ENCODE data around the gene KLHDC4. TPM values are rescaled to one million over a fixed set of nuclear protein-coding genes. Genes with fewer than 3 reads are reported as not detected.
"Not testable (repeated sequence)": the region's sequence is repeated elsewhere in the genome, so short reads cannot be mapped to it uniquely, and the experiment has no call there.

Gene KLHDC4
- total and polyA plus RNA-seq, 4 donors: 8.2 to 27.6 (median 14.2) TPM

- H3K36me3 ChIP-seq (ENCODE audit: control insufficient read depth in 4 of 4, insufficient read depth in 3 of 4, low read depth in 1 of 4, low read length in 3 of 4); H3K27me3 ChIP-seq (ENCODE audit: control insufficient read depth in 4 of 4, insufficient read depth in 4 of 4, low read length in 3 of 4); H3K9me3 ChIP-seq (ENCODE audit: control insufficient read depth in 4 of 4, low read length in 3 of 4); DNase-seq (ENCODE audit: low spot score): not testable (repeated sequence)
- Histone ChIP-seq H3K4me3 (ENCODE audit: low read depth in 1 of 3, low read length in 3 of 3) (peak overlapping the region in 1 of 3 donors; percentile 18), H3K9ac (ENCODE audit: low read depth in 1 of 2, low read length in 2 of 2) (peak overlapping the region; percentile 47 to 57), H3K4me1 (ENCODE audit: control insufficient read depth in 4 of 4, insufficient read depth in 4 of 4, low read length in 3 of 4) (peaks cover 12 to 50% (median 33%) of the 10 kb centered on the region in 4 donors), H3K27ac (ENCODE audit: low read depth in 1 of 2, low read length in 2 of 2) (peak overlapping the region; percentile 93 to 95)
- TF ChIP-seq SP1 (IDR thresholded peaks at IDR 0.05) (peak; percentile 31), FOXA2 (IDR thresholded peaks at IDR 0.05) (peak; percentile 18), HNF4A (conservative IDR thresholded peaks at IDR 0.05) (peak in 1 of 2 donors; percentile 42), YY1 (IDR thresholded peaks at IDR 0.05) (peak; percentile 81), REST (IDR thresholded peaks at IDR 0.05) (peak; percentile 46), RXRA (IDR thresholded peaks at IDR 0.05) (peak in 1 of 2 donors; percentile 56), RAD21 (IDR thresholded peaks at IDR 0.05) (peak in 1 of 2 donors; percentile 15)
- WGBS: 40% methylated on average over 10 of the region's 10 CpGs
These were observed 23.1 kb upstream of the KLHDC4 start for GRCh38 chr16:87788730-87789436.

DNA sequence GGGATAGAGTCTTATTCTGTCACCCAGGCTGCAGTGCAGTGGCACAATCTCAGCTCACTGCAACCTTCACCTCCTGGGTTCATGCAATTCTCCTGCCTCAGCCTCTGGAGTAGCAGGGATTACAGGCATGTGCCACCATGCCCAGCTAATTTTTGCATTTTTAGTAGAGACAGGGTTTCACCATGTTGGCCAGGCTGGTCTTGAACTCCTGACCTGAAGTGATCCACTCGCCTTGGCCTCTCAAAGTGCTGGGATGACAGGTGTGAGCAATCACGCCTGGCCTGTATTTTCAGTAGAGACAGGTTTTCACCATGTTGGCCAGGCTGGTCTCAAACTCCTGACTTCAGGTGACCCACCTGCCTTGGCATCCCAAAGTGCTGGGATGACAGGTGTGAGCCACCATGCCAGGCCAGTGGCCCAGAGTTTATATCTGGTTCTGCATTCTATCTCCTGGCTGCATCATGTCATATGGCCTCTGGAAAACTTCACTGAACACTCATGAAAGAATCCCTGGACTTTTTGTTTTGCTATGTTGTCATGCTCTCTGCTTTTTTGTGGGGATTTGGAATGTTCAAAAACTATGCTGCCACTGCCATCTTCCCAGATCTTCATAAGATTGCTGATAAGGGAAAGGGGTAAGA lies 21.8 kb upstream of the KLHDC4 start:
- not testable (repeated sequence) for H3K9ac ChIP-seq (ENCODE audit: low read depth in 1 of 2, low read length in 2 of 2); H3K9me3 ChIP-seq (ENCODE audit: control insufficient read depth in 4 of 4, low read length in 3 of 4); H3K36me3 ChIP-seq (ENCODE audit: control insufficient read depth in 4 of 4, insufficient read depth in 3 of 4, low read depth in 1 of 4, low read length in 3 of 4); DNase-seq (ENCODE audit: low spot score); H3K4me3 ChIP-seq (ENCODE audit: low read depth in 1 of 3, low read length in 3 of 3); H3K27me3 ChIP-seq (ENCODE audit: control insufficient read depth in 4 of 4, insufficient read depth in 4 of 4, low read length in 3 of 4)
- WGBS: 95% methylated on average over 2 of the region's 2 CpGs
- H3K27ac ChIP-seq (ENCODE audit: low read depth in 1 of 2, low read length in 2 of 2): peak overlapping the region in 1 of 2 donors; percentile 28
- H3K4me1 ChIP-seq (ENCODE audit: control insufficient read depth in 4 of 4, insufficient read depth in 4 of 4, low read length in 3 of 4): peaks cover 12 to 50% (median 32%) of the 10 kb centered on the region in 4 donors

GRCh38 chr16:87784812-87785211 lies 19.0 kb upstream of the KLHDC4 start:
- H3K4me3 ChIP-seq (ENCODE audit: low read depth in 1 of 3, low read length in 3 of 3): no peak overlapping the region
- 44% methylated on average over 10 of the region's 10 CpGs for WGBS
- H3K27me3 ChIP-seq (ENCODE audit: control insufficient read depth in 4 of 4, insufficient read depth in 4 of 4, low read length in 3 of 4): no peaks in the 10 kb centered on the region
- H3K9ac ChIP-seq (ENCODE audit: low read depth in 1 of 2, low read length in 2 of 2): no peak overlapping the region
- peaks cover 4 to 28% (median 18%) of the 10 kb centered on the region in 4 donors for H3K4me1 ChIP-seq (ENCODE audit: control insufficient read depth in 4 of 4, insufficient read depth in 4 of 4, low read length in 3 of 4)
- no peak for TF ChIP-seq EGR1 (IDR thresholded peaks at IDR 0.05; ENCODE audit: low read depth in 2 of 2)
- no peak for TF ChIP-seq FOXA2 (IDR thresholded peaks at IDR 0.05)
- peak; percentile 41 for TF ChIP-seq YY1 (IDR thresholded peaks at IDR 0.05)
- TF ChIP-seq, protein P1, sequence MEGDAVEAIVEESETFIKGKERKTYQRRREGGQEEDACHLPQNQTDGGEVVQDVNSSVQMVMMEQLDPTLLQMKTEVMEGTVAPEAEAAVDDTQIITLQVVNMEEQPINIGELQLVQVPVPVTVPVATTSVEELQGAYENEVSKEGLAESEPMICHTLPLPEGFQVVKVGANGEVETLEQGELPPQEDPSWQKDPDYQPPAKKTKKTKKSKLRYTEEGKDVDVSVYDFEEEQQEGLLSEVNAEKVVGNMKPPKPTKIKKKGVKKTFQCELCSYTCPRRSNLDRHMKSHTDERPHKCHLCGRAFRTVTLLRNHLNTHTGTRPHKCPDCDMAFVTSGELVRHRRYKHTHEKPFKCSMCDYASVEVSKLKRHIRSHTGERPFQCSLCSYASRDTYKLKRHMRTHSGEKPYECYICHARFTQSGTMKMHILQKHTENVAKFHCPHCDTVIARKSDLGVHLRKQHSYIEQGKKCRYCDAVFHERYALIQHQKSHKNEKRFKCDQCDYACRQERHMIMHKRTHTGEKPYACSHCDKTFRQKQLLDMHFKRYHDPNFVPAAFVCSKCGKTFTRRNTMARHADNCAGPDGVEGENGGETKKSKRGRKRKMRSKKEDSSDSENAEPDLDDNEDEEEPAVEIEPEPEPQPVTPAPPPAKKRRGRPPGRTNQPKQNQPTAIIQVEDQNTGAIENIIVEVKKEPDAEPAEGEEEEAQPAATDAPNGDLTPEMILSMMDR (IDR thresholded peaks at IDR 0.05; ENCODE audit: low read depth, low read length, missing input control): no peak
- peak in 1 of 2 donors; percentile 12 for TF ChIP-seq RAD21 (IDR thresholded peaks at IDR 0.05)
- peak; percentile 63 to 71 for TF ChIP-seq RXRA (IDR thresholded peaks at IDR 0.05)
- peak in 1 of 2 donors; percentile 35 for TF ChIP-seq HNF4A (conservative IDR thresholded peaks at IDR 0.05)
- no peak for TF ChIP-seq TAF1 (conservative IDR thresholded peaks at IDR 0.05)
- no peak for TF ChIP-seq FOXA1 (IDR thresholded peaks at IDR 0.05)
- peak; percentile 57 for TF ChIP-seq SP1 (IDR thresholded peaks at IDR 0.05)
- H3K27ac ChIP-seq (ENCODE audit: low read depth in 1 of 2, low read length in 2 of 2): no peak overlapping the region
- H3K36me3 ChIP-seq (ENCODE audit: control insufficient read depth in 4 of 4, insufficient read depth in 3 of 4, low read depth in 1 of 4, low read length in 3 of 4): no peaks in the 10 kb centered on the region
- DNase-seq (ENCODE audit: low spot score): no peak
- no peaks in the 10 kb centered on the region for H3K9me3 ChIP-seq (ENCODE audit: control insufficient read depth in 4 of 4, low read length in 3 of 4)

Data from liver (tissue), 9 donors.